HepG2 (cell line): ENCODE data around the gene USP24. TPM values are rescaled to one million over a fixed set of nuclear protein-coding genes. Genes with fewer than 3 reads are reported as not detected.
A peak's percentile ranks its signal among the peaks of the same experiment; 100 is the strongest.

Experiments
- ATAC-seq: fragments of 200-7000 bp; cut with Tn5 transposase; 3 replicates; pipeline ENCODE4 v1.9.1; 2020; ENCODE audit warnings: mild to moderate bottlenecking, moderate library complexity
- BruUV-seq: library from RNA; stranded (reverse); fragments of 400-500 nt; replicated peaks from 2 replicates; lab custom pipeline; 2021; lab: Mats Ljungman, UMichigan
- CTCF ChIA-PET: fragments of 300-600 bp; formaldehyde crosslinking; extraction: SDS; loops from one replicate; lab custom pipeline; 2021; ENCODE audit warnings: low total read pairs, inconsistent platforms, low intra/inter-chr PET ratio; lab: Yijun Ruan, JAX
- POLR2A ChIA-PET: fragments of 350-600 bp; sonication (Branson Sonifier 250); formaldehyde crosslinking; loops from one replicate; lab custom pipeline; 2020; ENCODE audit warnings: antibody characterized with exemption, inconsistent platforms; lab: Yijun Ruan, JAX
- DNase-seq: peaks from one replicate; pipeline ENCODE4 v3.0.0-alpha.2; 2015; ENCODE audit warnings: low spot score
- FAIRE-seq: peaks from 3 replicates; lab custom pipeline; 2011; peaks lifted over from hg19 to GRCh38; lab: Jason Lieb, UNC
- H2AFZ ChIP-seq: one replicate; pipeline ENCODE4 v1.6.1; 2011; ENCODE audit warnings: low read length, inconsistent platforms
- H3K27ac ChIP-seq: fragments of 300-600 bp; 3 replicates; pipeline ENCODE4 v1.8.0; 2011; ENCODE audit warnings: mixed run types, mild to moderate bottlenecking, mixed read lengths, low read length, inconsistent platforms; ENCODE audit not compliant: insufficient read depth; ENCODE audit errors: extremely low read length
- H3K27me3 ChIP-seq, 2 experiments: fragments of 200-600 bp in 1 of 2; 2 replicates in 1 of 2; 3 replicates in 1 of 2; pipeline versions ENCODE4 v1.6.0 to v1.8.0; 2011; ENCODE audit warnings: low read length in 2 of 2, mild to moderate bottlenecking in 2 of 2, moderate library complexity in 2 of 2, inconsistent platforms in 1 of 2; ENCODE audit not compliant: insufficient read depth in 2 of 2, control insufficient read depth in 1 of 2
- H3K36me3 ChIP-seq, 2 experiments: fragments of 200-600 bp in 1 of 2; replicated peaks in 1 of 2; 2 replicates in 1 of 2; 3 replicates in 1 of 2; pipeline versions ENCODE4 v1.5.1 to v1.8.0; 2011; ENCODE audit warnings: low read length in 2 of 2, inconsistent platforms in 1 of 2; ENCODE audit not compliant: insufficient read depth in 2 of 2, control insufficient read depth in 1 of 2
- H3K4me1 ChIP-seq: 2 replicates; pipeline ENCODE4 v1.5.1; 2012; ENCODE audit warnings: low read length, inconsistent platforms; ENCODE audit not compliant: insufficient read depth
- H3K4me2 ChIP-seq: 2 replicates; pipeline ENCODE4 v1.6.0; 2011; ENCODE audit warnings: low read depth, low read length, inconsistent platforms
- H3K4me3 ChIP-seq, 3 experiments: fragments of 200-600 bp in 1 of 3; sonication (generic), shearing (Covaris generic) in 1 of 3; replicated peaks in 1 of 3; 2 replicates each; pipeline ENCODE4 v1.5.1; 2011 to 2016; ENCODE audit warnings: low read length in 3 of 3, inconsistent platforms in 2 of 3, low read depth in 2 of 3, mild to moderate bottlenecking in 2 of 3, control low read depth in 1 of 3, mixed read lengths in 1 of 3; ENCODE audit not compliant: insufficient read depth in 1 of 3
- H3K79me2 ChIP-seq: one replicate; pipeline ENCODE4 v1.6.1; 2011; ENCODE audit warnings: low read length, inconsistent platforms; ENCODE audit not compliant: insufficient read depth
- H3K9ac ChIP-seq: 2 replicates; pipeline ENCODE4 v1.6.0; 2011; ENCODE audit warnings: mild to moderate bottlenecking, low read depth, low read length, inconsistent platforms; ENCODE audit not compliant: insufficient read depth
- H3K9me3 ChIP-seq: 2 replicates; pipeline ENCODE4 v1.5.1; 2012; ENCODE audit warnings: mild to moderate bottlenecking, low read length
- H4K20me1 ChIP-seq: 2 replicates; pipeline ENCODE4 v1.6.0; 2011; ENCODE audit warnings: inconsistent platforms, mild to moderate bottlenecking, low read length, moderate library complexity; ENCODE audit not compliant: insufficient read depth
- ATAD3A ChIP-seq: sonication (generic); formaldehyde crosslinking; IDR thresholded peaks from 2 replicates; pipeline ENCODE4 v1.4.0; 2020; ENCODE audit warnings: missing genetic modification reagents
- ELK4 ChIP-seq: sonication (generic); formaldehyde crosslinking; IDR thresholded peaks from 2 replicates; pipeline ENCODE4 v1.9.0; 2021; ENCODE audit warnings: missing genetic modification reagents, borderline replicate concordance
- FOXC1 ChIP-seq: sonication (generic); formaldehyde crosslinking; IDR thresholded peaks from 2 replicates; pipeline ENCODE4 v1.8.0; 2022; ENCODE audit warnings: mild to moderate bottlenecking, missing genetic modification reagents, borderline replicate concordance
- GATAD1 ChIP-seq: IDR thresholded peaks from 2 replicates; pipeline ENCODE4 v1.6.1; 2016; ENCODE audit warnings: missing genetic modification reagents, missing compliant biosample characterization
- MAF1 ChIP-seq: sonication (generic); formaldehyde crosslinking; IDR thresholded peaks from 2 replicates; pipeline ENCODE4 v1.5.0; 2020; ENCODE audit warnings: missing genetic modification reagents, borderline replicate concordance
- MBD4 ChIP-seq: IDR thresholded peaks from 2 replicates; pipeline ENCODE4 v1.6.1; 2012; ENCODE audit warnings: low read length, inconsistent platforms, borderline replicate concordance
- MTA3 ChIP-seq: sonication (generic); formaldehyde crosslinking; IDR thresholded peaks from 2 replicates; pipeline ENCODE4 v1.4.0; 2020; ENCODE audit warnings: missing genetic modification reagents
- NFIB ChIP-seq: sonication (generic); formaldehyde crosslinking; IDR thresholded peaks from 2 replicates; pipeline ENCODE4 v1.9.0; 2021; ENCODE audit warnings: missing genetic modification reagents, mild to moderate bottlenecking, borderline replicate concordance
- PAXIP1 ChIP-seq: sonication (generic); formaldehyde crosslinking; conservative IDR thresholded peaks from 2 replicates; pipeline ENCODE4 v1.4.0; 2020; ENCODE audit warnings: mild to moderate bottlenecking, missing genetic modification reagents, moderate library complexity
- REXO4 ChIP-seq: sonication (generic); formaldehyde crosslinking; IDR thresholded peaks from 2 replicates; pipeline ENCODE4 v1.8.0; 2022; ENCODE audit warnings: missing genetic modification reagents, mild to moderate bottlenecking, borderline replicate concordance
- SALL2 ChIP-seq: sonication (generic); formaldehyde crosslinking; IDR thresholded peaks from 2 replicates; pipeline ENCODE4 v1.8.1; 2023; ENCODE audit warnings: mild to moderate bottlenecking, missing genetic modification reagents, inconsistent platforms
- SMYD3 ChIP-seq: sonication (generic); formaldehyde crosslinking; IDR thresholded peaks from 2 replicates; pipeline ENCODE4 v1.8.1; 2023; ENCODE audit warnings: mild to moderate bottlenecking, missing genetic modification reagents
- TGIF2 ChIP-seq: IDR thresholded peaks from 2 replicates; pipeline ENCODE4 v1.6.1; 2016; ENCODE audit warnings: control low read depth, missing compliant biosample characterization
- ZNF20 ChIP-seq: sonication (generic); formaldehyde crosslinking; IDR thresholded peaks from 2 replicates; pipeline ENCODE4 v1.4.0; 2020; ENCODE audit warnings: mild to moderate bottlenecking, moderate library complexity, missing genetic modification reagents
- ZNF326 ChIP-seq: sonication (generic); formaldehyde crosslinking; IDR thresholded peaks from 2 replicates; pipeline ENCODE4 v1.4.0; 2020; ENCODE audit warnings: missing genetic modification reagents, borderline replicate concordance
- ZNF432 ChIP-seq: sonication (generic); formaldehyde crosslinking; IDR thresholded peaks from 2 replicates; pipeline ENCODE4 v1.5.0; 2020; ENCODE audit warnings: missing genetic modification reagents, mild to moderate bottlenecking, borderline replicate concordance
- ZNF496 ChIP-seq: sonication (generic); formaldehyde crosslinking; IDR thresholded peaks from 2 replicates; pipeline ENCODE4 v1.8.1; 2023; ENCODE audit warnings: mild to moderate bottlenecking, moderate library complexity, missing genetic modification reagents; ENCODE audit not compliant: insufficient replicate concordance
- ZNF549 ChIP-seq: sonication (generic); formaldehyde crosslinking; IDR thresholded peaks from 2 replicates; pipeline ENCODE4 v1.5.0; 2020; ENCODE audit warnings: missing genetic modification reagents
- ZNF720 ChIP-seq: sonication (generic); formaldehyde crosslinking; IDR thresholded peaks from 2 replicates; pipeline ENCODE4 v1.4.0; 2020; ENCODE audit warnings: missing genetic modification reagents
- ZSCAN30 ChIP-seq: sonication (generic); formaldehyde crosslinking; IDR thresholded peaks from 2 replicates; pipeline ENCODE4 v1.5.0; 2020; ENCODE audit warnings: mild to moderate bottlenecking, missing genetic modification reagents
- WGBS: methylation state at CpG from one replicate; pipeline ENCODE4 v1.1.6; 2017; ENCODE audit warnings: low lambda C conversion rate; 5-methylcytosine and 5-hydroxymethylcytosine counted together
- in situ Hi-C: cut with HindIII; loops from 2 replicates; pipeline ENCODE4 v1.10.0; 2017; ENCODE audit warnings: low pct_unique_long_range_greater_than_20kb; ENCODE audit not compliant: extremely low pct_ligation_motif_present
- intact Hi-C: fragments of 100-400 bp; cut with micrococcal nuclease; formaldehyde crosslinking; loops from one replicate; pipeline ENCODE4 v1.10.0; 2022; ENCODE audit not compliant: unreplicated experiment
- polyA plus RNA-seq, 8 experiments: library from polyadenylated mRNA; depleted of rRNA in 3 of 8; stranded (reverse) in 7 of 8; unstranded in 1 of 8; fragments of >200 nt; fragmentation: Illumina TruSeq in 4 of 8; extraction: Trizol in 4 of 8; gene quantifications; 2 replicates each; pipeline versions ENCODE4 v1.2.1 to v1.2.3, GENCODE V29; 2011 to 2016; ENCODE audit warnings: low read depth in 4 of 8, missing spikeins in 1 of 8, mixed read lengths in 1 of 8; ENCODE audit not compliant: insufficient read depth in 1 of 8
- total RNA-seq, 5 experiments: library from RNA; depleted of rRNA; stranded (reverse); fragments of >200 nt; fragmentation: Illumina TruSeq; extraction: Trizol; gene quantifications; 2 replicates each; pipeline ENCODE4 v1.2.3, GENCODE V29; 2016; ENCODE audit warnings: low read depth in 1 of 5

Gene USP24
- total and polyA plus RNA-seq, 2 of the 13 experiments (the other 11 are each of a cell fraction or from before 2014, with no cell fraction given), result 18.8 to 47.6 TPM

- Histone ChIP-seq H3K4me3 (peak overlapping the region; percentile 27 to 98 (median 87); a peak in 5 of 6 replicates), H2AFZ (no peak overlapping the region), H3K9ac (peak overlapping the region; percentile 97), H3K79me2 (peaks cover 92% of the 10 kb centered on the region), H3K9me3 (no peaks in the 10 kb centered on the region), H3K27ac (peak overlapping the region; percentile 60), H3K4me2 (peak overlapping the region; percentile 93), H3K4me1 (peaks cover 53% of the 10 kb centered on the region), H3K27me3 (no peaks in the 10 kb centered on the region), H3K36me3 (peaks cover 0 to 5% of the 10 kb centered on the region in 2 experiments; a peak in 2 of 5 replicates), H4K20me1 (peaks cover 3% of the 10 kb centered on the region)
- FAIRE-seq (peak; percentile 55), ATAC-seq (no peak), DNase-seq (peak; percentile 35)
- WGBS, result 19% methylated on average over 4 of the region's 4 CpGs
- in situ Hi-C loops, result no loop called here
- CTCF ChIA-PET, result no interaction called here
- intact Hi-C loops, result loop anchor here (10.0 kb wide), 1 partner anchor 46 kb away; no protein-coding TSS in a partner anchor
- BruUV-seq, result no TSS peak
- POLR2A ChIA-PET, result interaction anchor here (1.2 kb wide), 1 partner anchor 22 kb away, joined by 3 read pairs; no protein-coding TSS in a partner anchor
- no peak for TF ChIP-seq MTA3 (CRISPR knock-in tag)
- TF ChIP-seq ZSCAN30 (CRISPR knock-in tag), result no peak
- TF ChIP-seq SMYD3 (CRISPR knock-in tag), result 0 out of 2 replicates have a peak, but pooled peaks have one; percentile 26
- TF ChIP-seq ZNF326 (CRISPR knock-in tag), result no peak
- no peak for TF ChIP-seq MAF1 (CRISPR knock-in tag)
- no peak for TF ChIP-seq FOXC1 (CRISPR knock-in tag)
- TF ChIP-seq ZNF496 (CRISPR knock-in tag), result no peak
- TF ChIP-seq SALL2 (CRISPR knock-in tag), result no peak
- no peak for TF ChIP-seq ZNF20
- no peak for TF ChIP-seq GATAD1
- no peak for TF ChIP-seq ATAD3A (CRISPR knock-in tag)
- no peak for TF ChIP-seq ZNF720 (CRISPR knock-in tag)
- no peak for TF ChIP-seq MBD4
- no peak for TF ChIP-seq NFIB
- no peak for TF ChIP-seq ELK4 (CRISPR knock-in tag)
- no peak for TF ChIP-seq REXO4
- no peak for TF ChIP-seq TGIF2 (CRISPR knock-in tag)
- TF ChIP-seq ZNF549 (CRISPR knock-in tag), result no peak
- TF ChIP-seq ZNF432 (CRISPR knock-in tag), result no peak
- peak; percentile 89 for TF ChIP-seq PAXIP1 (CRISPR knock-in tag)
These were observed 4.0 kb downstream of the USP24 start for GRCh38 chr1:55210990-55211801.
